HEK293 (cell line): Measurements from ENCODE around the gene CCDC120.
A peak's percentile ranks its signal among the peaks of the same experiment; 100 is the strongest.

ENCODE experiments used
- BCL11B ChIP-seq: fragments of 450-650 bp; formaldehyde crosslinking; IDR thresholded peaks from 2 replicates; pipeline ENCODE4 v1.5.1; 2016; ENCODE audit warnings: low read depth, missing biosample characterization, missing genetic modification characterization
- EGR2 ChIP-seq: fragments of 450-650 bp; formaldehyde crosslinking; IDR thresholded peaks from 2 replicates; pipeline ENCODE4 v1.5.1; 2016; ENCODE audit warnings: low read depth, missing biosample characterization, missing genetic modification characterization
- GLI4 ChIP-seq: fragments of 450-650 bp; formaldehyde crosslinking; IDR thresholded peaks from 2 replicates; pipeline ENCODE4 v1.5.1; 2016; ENCODE audit warnings: missing biosample characterization, missing genetic modification characterization
- GLIS2 ChIP-seq: fragments of 450-650 bp; formaldehyde crosslinking; IDR thresholded peaks from 2 replicates; pipeline ENCODE4 v1.5.1; 2016; ENCODE audit warnings: missing biosample characterization, missing genetic modification characterization
- PRDM1 ChIP-seq: fragments of 450-650 bp; formaldehyde crosslinking; IDR thresholded peaks from 2 replicates; pipeline ENCODE4; 2016; ENCODE audit warnings: missing biosample characterization, missing genetic modification characterization
- REST ChIP-seq: fragments of 450-650 bp; formaldehyde crosslinking; IDR thresholded peaks from 2 replicates; pipeline ENCODE4 v1.5.1; 2016; ENCODE audit warnings: missing biosample characterization, missing genetic modification characterization
- YY1 ChIP-seq: fragments of 450-650 bp; formaldehyde crosslinking; IDR thresholded peaks from 2 replicates; pipeline ENCODE4 v1.5.1; 2018; ENCODE audit warnings: missing biosample characterization, missing genetic modification characterization
- ZBTB17 ChIP-seq: fragments of 450-650 bp; formaldehyde crosslinking; IDR thresholded peaks from 2 replicates; pipeline ENCODE4 v1.5.1; 2016; ENCODE audit warnings: missing biosample characterization, missing genetic modification characterization
- ZBTB20 ChIP-seq: fragments of 450-650 bp; formaldehyde crosslinking; IDR thresholded peaks from 2 replicates; pipeline ENCODE4 v1.5.1; 2016; ENCODE audit warnings: missing biosample characterization, missing genetic modification characterization
- ZBTB48 ChIP-seq: fragments of 450-650 bp; formaldehyde crosslinking; IDR thresholded peaks from 2 replicates; pipeline ENCODE4 v1.5.1; 2016; ENCODE audit warnings: missing biosample characterization, missing genetic modification characterization
- ZBTB7A ChIP-seq: fragments of 450-650 bp; formaldehyde crosslinking; IDR thresholded peaks from 2 replicates; pipeline ENCODE4 v1.5.1; 2016; ENCODE audit warnings: low read depth, missing biosample characterization, missing genetic modification characterization
- ZNF140 ChIP-seq: fragments of 450-650 bp; formaldehyde crosslinking; IDR thresholded peaks from 2 replicates; pipeline ENCODE4 v1.5.1; 2016; ENCODE audit warnings: missing biosample characterization, missing genetic modification characterization
- ZNF155 ChIP-seq: fragments of 450-650 bp; formaldehyde crosslinking; IDR thresholded peaks from 2 replicates; pipeline ENCODE4 v1.5.1; 2016; ENCODE audit warnings: missing biosample characterization, missing genetic modification characterization
- ZNF26 ChIP-seq: fragments of 450-650 bp; formaldehyde crosslinking; IDR thresholded peaks from 2 replicates; pipeline ENCODE4 v1.5.1; 2016; ENCODE audit warnings: missing biosample characterization, missing genetic modification characterization
- ZNF324 ChIP-seq: fragments of 450-650 bp; formaldehyde crosslinking; IDR thresholded peaks from 2 replicates; pipeline ENCODE4 v1.5.1; 2016; ENCODE audit warnings: missing biosample characterization, missing genetic modification characterization
- ZNF341 ChIP-seq: fragments of 450-650 bp; formaldehyde crosslinking; IDR thresholded peaks from 2 replicates; pipeline ENCODE4; 2016; ENCODE audit warnings: low read depth, missing biosample characterization, missing genetic modification characterization
- ZNF391 ChIP-seq: fragments of 450-650 bp; formaldehyde crosslinking; IDR thresholded peaks from 2 replicates; pipeline ENCODE4 v1.5.1; 2016; ENCODE audit warnings: low read depth, missing biosample characterization, missing genetic modification characterization, borderline replicate concordance
- ZNF404 ChIP-seq: fragments of 450-650 bp; formaldehyde crosslinking; IDR thresholded peaks from 2 replicates; pipeline ENCODE4 v1.5.1; 2017; ENCODE audit warnings: missing biosample characterization, missing genetic modification characterization
- ZNF426 ChIP-seq: fragments of 450-650 bp; formaldehyde crosslinking; IDR thresholded peaks from 2 replicates; pipeline ENCODE4 v1.5.1; 2017; ENCODE audit warnings: missing biosample characterization, missing genetic modification characterization, mild to moderate bottlenecking, inconsistent platforms, moderate library complexity
- ZNF488 ChIP-seq: fragments of 450-650 bp; formaldehyde crosslinking; IDR thresholded peaks from 2 replicates; pipeline ENCODE4 v1.5.1; 2016; ENCODE audit warnings: missing biosample characterization, missing genetic modification characterization
- ZNF510 ChIP-seq: fragments of 450-650 bp; formaldehyde crosslinking; IDR thresholded peaks from 2 replicates; pipeline ENCODE4 v1.5.1; 2018; ENCODE audit warnings: mild to moderate bottlenecking, missing genetic modification characterization, missing biosample characterization; ENCODE audit not compliant: insufficient replicate concordance
- ZNF513 ChIP-seq: fragments of 450-650 bp; IDR thresholded peaks from 2 replicates; pipeline ENCODE4 v1.5.1; 2018; ENCODE audit warnings: missing biosample characterization, missing genetic modification characterization
- ZNF561 ChIP-seq: fragments of 450-650 bp; IDR thresholded peaks from 2 replicates; pipeline ENCODE4 v1.5.1; 2018; ENCODE audit warnings: missing biosample characterization, missing genetic modification characterization, borderline replicate concordance
- ZNF626 ChIP-seq: fragments of 450-650 bp; sonication (Bioruptor Pico); formaldehyde crosslinking; IDR thresholded peaks from 2 replicates; pipeline ENCODE4 v1.5.1; 2018; ENCODE audit warnings: missing biosample characterization, missing genetic modification characterization, inconsistent platforms
- ZNF645 ChIP-seq: fragments of 450-650 bp; formaldehyde crosslinking; IDR thresholded peaks from 2 replicates; pipeline ENCODE4; 2016; ENCODE audit warnings: missing biosample characterization, missing genetic modification characterization
- ZNF76 ChIP-seq: fragments of 450-650 bp; formaldehyde crosslinking; IDR thresholded peaks from 2 replicates; pipeline ENCODE4; 2016; ENCODE audit warnings: low read depth, missing biosample characterization, missing genetic modification characterization, borderline replicate concordance
- ZNF776 ChIP-seq: fragments of 450-650 bp; formaldehyde crosslinking; IDR thresholded peaks from 2 replicates; pipeline ENCODE4 v1.5.0; 2017; ENCODE audit warnings: missing biosample characterization, missing genetic modification characterization, borderline replicate concordance
- ZNF843 ChIP-seq: fragments of 450-650 bp; formaldehyde crosslinking; IDR thresholded peaks from 2 replicates; pipeline ENCODE4 v1.5.1; 2016; ENCODE audit warnings: missing biosample characterization, missing genetic modification characterization
- ZSCAN18 ChIP-seq: fragments of 450-650 bp; formaldehyde crosslinking; IDR thresholded peaks from 2 replicates; pipeline ENCODE4 v1.5.1; 2016; ENCODE audit warnings: missing biosample characterization, missing genetic modification characterization

CCDC120 gene

GRCh38 chrX:49079489-49080428 is 21.0 kb downstream of the CCDC120 start, which contains the start of gene WDR45 (continued):
- TF ChIP-seq ZNF391 (tag by site-specific recombination) (peak; percentile 40; the same call in 1 of the 2 replicates), ZNF324 (tag by site-specific recombination) (0 out of 2 replicates have a peak, but pooled peaks have one; percentile 63), ZBTB7A (no peak), ZNF510 (tag by site-specific recombination) (no peak), ZNF341 (tag by site-specific recombination) (no peak), BCL11B (tag by site-specific recombination) (peak; percentile 16; the same call in 1 of the 2 replicates), ZNF561 (tag by site-specific recombination) (peak; percentile 72), REST (tag by site-specific recombination) (peak; percentile 86), ZBTB20 (peak; percentile 97), ZNF140 (tag by site-specific recombination) (no peak), ZNF76 (tag by site-specific recombination) (0 out of 2 replicates have a peak, but pooled peaks have one; percentile 25), ZBTB17 (tag by site-specific recombination) (0 out of 2 replicates have a peak, but pooled peaks have one; percentile 40), ZSCAN18 (tag by site-specific recombination) (no peak), ZNF645 (no peak), GLIS2 (tag by site-specific recombination) (peak; percentile 96), ZNF626 (tag by site-specific recombination) (no peak), ZNF155 (no peak), ZNF513 (tag by site-specific recombination) (peak; percentile 52; the same call in 1 of the 2 replicates), ZNF404 (tag by site-specific recombination) (no peak), ZBTB48 (tag by site-specific recombination) (0 out of 2 replicates have a peak, but pooled peaks have one; percentile 65), ZNF488 (tag by site-specific recombination) (no peak), ZNF426 (tag by site-specific recombination) (no peak), GLI4 (tag by site-specific recombination) (no peak), PRDM1 (tag by site-specific recombination) (peak; percentile 61), ZNF776 (no peak), ZNF26 (tag by site-specific recombination) (no peak), ZNF843 (0 out of 2 replicates have a peak, but pooled peaks have one; percentile 38), YY1 (0 out of 2 replicates have a peak, but pooled peaks have one; percentile 12), EGR2 (tag by site-specific recombination) (0 out of 2 replicates have a peak, but pooled peaks have one; percentile 3)
